Neural progenitor cell (in vitro differentiated cells): Measurements from ENCODE around the gene PPP2R2B.

Experiments
- EZH2 ChIP-seq: fragments of 200-600 bp; sonication (generic); IDR thresholded peaks from 2 replicates; pipeline ENCODE4 v1.6.1; 2017; ENCODE audit warnings: antibody characterized with exemption, mild to moderate bottlenecking, moderate library complexity
- EZH2phosphoT487 ChIP-seq: fragments of 200-600 bp; sonication (generic); IDR thresholded peaks from 2 replicates; pipeline ENCODE4 v1.6.1; 2017; ENCODE audit warnings: antibody characterized with exemption
- TF ChIP-seq, protein P1 (sequence below): fragments of 200-600 bp; sonication (generic); IDR thresholded peaks from 2 replicates; pipeline ENCODE4 v1.5.1; 2017; ENCODE audit warnings: antibody characterized with exemption, mild to moderate bottlenecking

GRCh38 chr5:146643776-146644175, 234.8 kb downstream of the PPP2R2B start:
- TF ChIP-seq, protein P1, sequence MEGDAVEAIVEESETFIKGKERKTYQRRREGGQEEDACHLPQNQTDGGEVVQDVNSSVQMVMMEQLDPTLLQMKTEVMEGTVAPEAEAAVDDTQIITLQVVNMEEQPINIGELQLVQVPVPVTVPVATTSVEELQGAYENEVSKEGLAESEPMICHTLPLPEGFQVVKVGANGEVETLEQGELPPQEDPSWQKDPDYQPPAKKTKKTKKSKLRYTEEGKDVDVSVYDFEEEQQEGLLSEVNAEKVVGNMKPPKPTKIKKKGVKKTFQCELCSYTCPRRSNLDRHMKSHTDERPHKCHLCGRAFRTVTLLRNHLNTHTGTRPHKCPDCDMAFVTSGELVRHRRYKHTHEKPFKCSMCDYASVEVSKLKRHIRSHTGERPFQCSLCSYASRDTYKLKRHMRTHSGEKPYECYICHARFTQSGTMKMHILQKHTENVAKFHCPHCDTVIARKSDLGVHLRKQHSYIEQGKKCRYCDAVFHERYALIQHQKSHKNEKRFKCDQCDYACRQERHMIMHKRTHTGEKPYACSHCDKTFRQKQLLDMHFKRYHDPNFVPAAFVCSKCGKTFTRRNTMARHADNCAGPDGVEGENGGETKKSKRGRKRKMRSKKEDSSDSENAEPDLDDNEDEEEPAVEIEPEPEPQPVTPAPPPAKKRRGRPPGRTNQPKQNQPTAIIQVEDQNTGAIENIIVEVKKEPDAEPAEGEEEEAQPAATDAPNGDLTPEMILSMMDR: no peak
- TF ChIP-seq EZH2: no peak
- TF ChIP-seq EZH2phosphoT487: no peak
